Calu3 (cell line): ENCODE measurements around the gene GNAS. TPM values are rescaled to one million over a fixed set of nuclear protein-coding genes. Genes with fewer than 3 reads are reported as not detected.

Experiments used
- BruUV-seq: library from RNA; stranded (reverse); fragments of 400-500 nt; replicated peaks from 2 replicates; lab custom pipeline; 2021; lab: Mats Ljungman, UMichigan
- CTCF ChIA-PET: fragments of 300-600 bp; sonication (Branson Sonifier 250); formaldehyde crosslinking; loops from one replicate; lab custom pipeline; 2022; ENCODE audit warnings: antibody characterized with exemption; lab: Charles Lee
- DNase-seq: peaks from one replicate; pipeline ENCODE4 v3.0.0; 2022
- H3K27ac Mint-ChIP-seq: one replicate; pipeline ENCODE4 v1.8.0; 2022; ENCODE audit warnings: mixed read lengths; ENCODE audit not compliant: unreplicated experiment
- H3K27me3 Mint-ChIP-seq: one replicate; pipeline ENCODE4 v1.8.0; 2022; ENCODE audit warnings: mixed read lengths; ENCODE audit not compliant: unreplicated experiment
- H3K36me3 Mint-ChIP-seq: one replicate; pipeline ENCODE4 v1.8.0; 2022; ENCODE audit warnings: mild to moderate bottlenecking, moderate library complexity, mixed read lengths; ENCODE audit not compliant: insufficient read depth, unreplicated experiment
- H3K4me1 Mint-ChIP-seq: one replicate; pipeline ENCODE4 v1.8.0; 2022; ENCODE audit warnings: mild to moderate bottlenecking, low read depth, mixed read lengths; ENCODE audit not compliant: unreplicated experiment
- H3K4me3 Mint-ChIP-seq: one replicate; pipeline ENCODE4 v1.8.0; 2022; ENCODE audit warnings: mild to moderate bottlenecking, low read depth, moderate library complexity, mixed read lengths; ENCODE audit not compliant: unreplicated experiment
- H3K9me3 Mint-ChIP-seq: one replicate; pipeline ENCODE4 v1.8.0; 2022; ENCODE audit warnings: low read depth, mixed read lengths; ENCODE audit not compliant: unreplicated experiment
- CTCF ChIP-seq: fragments of 200-600 bp; IDR thresholded peaks from one replicate; pipeline ENCODE4 v1.8.0; 2022; ENCODE audit warnings: antibody characterized with exemption; ENCODE audit not compliant: unreplicated experiment
- intact Hi-C: fragments of 100-400 bp; cut with micrococcal nuclease; formaldehyde crosslinking; loops from one replicate; pipeline ENCODE4 v1.10.0; 2022; ENCODE audit not compliant: unreplicated experiment
- total RNA-seq: library from RNA; stranded (reverse); gene quantifications from 2 replicates; pipeline ENCODE4 v1.2.3, GENCODE V29; 2022

Gene GNAS
- total RNA-seq, 1 experiment from 2014 or later = 1,410 TPM

- no TSS peak for BruUV-seq
- Mint-ChIP-seq H3K9me3 (no peaks in the 10 kb centered on the region), H3K4me3 (no peak overlapping the region), H3K27me3 (peaks cover 96% of the 10 kb centered on the region), H3K4me1 (no peaks in the 10 kb centered on the region), H3K27ac (no peak overlapping the region), H3K36me3 (no peaks in the 10 kb centered on the region)
- no peak for TF ChIP-seq CTCF
- CTCF ChIA-PET = interaction anchor here (0.6 kb wide), 1 partner anchor 1330 kb away, joined by 3 read pairs; no protein-coding TSS in a partner anchor
- intact Hi-C loops = no loop called here
- DNase-seq = no peak
Observed at GRCh38 chr20:58815448-58815847, 37.1 kb upstream of the GNAS start.

GRCh38 chr20:58816051-58816450 is 36.5 kb upstream of the GNAS start:
- H3K4me3 Mint-ChIP-seq = no peak overlapping the region
- H3K4me1 Mint-ChIP-seq = no peaks in the 10 kb centered on the region
- CTCF ChIA-PET = no interaction called here
- no peak for DNase-seq
- intact Hi-C loops = no loop called here
- no peak for TF ChIP-seq CTCF
- H3K36me3 Mint-ChIP-seq = no peaks in the 10 kb centered on the region
- H3K27me3 Mint-ChIP-seq = peaks cover 96% of the 10 kb centered on the region
- no TSS peak for BruUV-seq
- no peaks in the 10 kb centered on the region for H3K9me3 Mint-ChIP-seq
- no peak overlapping the region for H3K27ac Mint-ChIP-seq

GRCh38 chr20:58816957-58817651 is 35.4 kb upstream of the GNAS start:
- TF ChIP-seq CTCF = no peak
- H3K4me1 Mint-ChIP-seq = no peaks in the 10 kb centered on the region
- BruUV-seq = no TSS peak
- no peak for DNase-seq
- intact Hi-C loops = no loop called here
- H3K27ac Mint-ChIP-seq = no peak overlapping the region
- no peaks in the 10 kb centered on the region for H3K36me3 Mint-ChIP-seq
- no peaks in the 10 kb centered on the region for H3K9me3 Mint-ChIP-seq
- CTCF ChIA-PET = no interaction called here
- H3K27me3 Mint-ChIP-seq = peaks cover 95% of the 10 kb centered on the region
- no peak overlapping the region for H3K4me3 Mint-ChIP-seq

- no peaks in the 10 kb centered on the region for H3K36me3 Mint-ChIP-seq
- no peak for TF ChIP-seq CTCF
- CTCF ChIA-PET = no interaction called here
- no peak for DNase-seq
- H3K4me1 Mint-ChIP-seq = no peaks in the 10 kb centered on the region
- H3K9me3 Mint-ChIP-seq = no peaks in the 10 kb centered on the region
- H3K27ac Mint-ChIP-seq = no peak overlapping the region
- peaks cover 94% of the 10 kb centered on the region for H3K27me3 Mint-ChIP-seq
- intact Hi-C loops = no loop called here
- no TSS peak for BruUV-seq
- no peak overlapping the region for H3K4me3 Mint-ChIP-seq
Observed at GRCh38 chr20:58817748-58818147, 34.8 kb upstream of the GNAS start.
